ENCODE results near the gene PON2.

DNA sequence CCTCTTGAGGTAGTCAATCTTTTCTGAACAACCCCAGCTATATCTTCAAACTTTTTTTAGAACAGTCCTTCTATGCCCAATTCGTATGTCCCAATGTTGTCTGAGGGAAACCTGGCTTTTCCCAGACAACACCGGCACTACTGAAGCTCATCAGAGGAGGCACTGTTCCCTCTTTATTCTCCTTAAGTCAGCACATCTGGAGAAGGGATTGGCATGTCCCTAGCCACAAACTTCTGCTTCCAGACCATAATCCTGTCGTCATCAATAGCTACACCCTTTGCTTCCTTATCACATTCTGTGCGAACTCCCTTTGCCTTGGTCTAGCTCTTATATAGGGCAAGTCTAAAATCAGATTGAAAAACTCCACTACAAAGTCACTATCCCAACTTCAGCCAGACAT is 61.5 kb downstream of the PON2 start:
- no peak for TF ChIP-seq EP300 (IDR thresholded peaks at IDR 0.05; ENCODE audit: low read depth)
- TF ChIP-seq, protein P1, sequence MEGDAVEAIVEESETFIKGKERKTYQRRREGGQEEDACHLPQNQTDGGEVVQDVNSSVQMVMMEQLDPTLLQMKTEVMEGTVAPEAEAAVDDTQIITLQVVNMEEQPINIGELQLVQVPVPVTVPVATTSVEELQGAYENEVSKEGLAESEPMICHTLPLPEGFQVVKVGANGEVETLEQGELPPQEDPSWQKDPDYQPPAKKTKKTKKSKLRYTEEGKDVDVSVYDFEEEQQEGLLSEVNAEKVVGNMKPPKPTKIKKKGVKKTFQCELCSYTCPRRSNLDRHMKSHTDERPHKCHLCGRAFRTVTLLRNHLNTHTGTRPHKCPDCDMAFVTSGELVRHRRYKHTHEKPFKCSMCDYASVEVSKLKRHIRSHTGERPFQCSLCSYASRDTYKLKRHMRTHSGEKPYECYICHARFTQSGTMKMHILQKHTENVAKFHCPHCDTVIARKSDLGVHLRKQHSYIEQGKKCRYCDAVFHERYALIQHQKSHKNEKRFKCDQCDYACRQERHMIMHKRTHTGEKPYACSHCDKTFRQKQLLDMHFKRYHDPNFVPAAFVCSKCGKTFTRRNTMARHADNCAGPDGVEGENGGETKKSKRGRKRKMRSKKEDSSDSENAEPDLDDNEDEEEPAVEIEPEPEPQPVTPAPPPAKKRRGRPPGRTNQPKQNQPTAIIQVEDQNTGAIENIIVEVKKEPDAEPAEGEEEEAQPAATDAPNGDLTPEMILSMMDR (IDR thresholded peaks at IDR 0.05), result no peak

Data from transverse colon (tissue), 3 donors.